Neural progenitor cell (in vitro differentiated cells): ENCODE measurements around the gene DYNLT1. TPM values are rescaled to one million over a fixed set of nuclear protein-coding genes. Genes with fewer than 3 reads are reported as not detected.

Source experiments
- DNase-seq: peaks from one replicate; pipeline ENCODE4 v3.0.0-alpha.2; 2016; ENCODE audit warnings: low spot score
- H2AFZ ChIP-seq: fragments of 200-600 bp; sonication (generic); replicated peaks from 2 replicates; pipeline ENCODE4 v1.6.1; 2016; ENCODE audit warnings: antibody characterized with exemption
- H3F3A ChIP-seq: fragments of 200-600 bp; sonication (generic); 2 replicates; pipeline ENCODE4 v1.6.1; 2016; ENCODE audit warnings: antibody characterized with exemption, low read depth
- H3K27ac ChIP-seq: fragments of 200-600 bp; sonication (generic); 2 replicates; pipeline ENCODE4 v1.5.1; 2016; ENCODE audit warnings: mild to moderate bottlenecking
- H3K27me3 ChIP-seq: fragments of 200-600 bp; sonication (generic); 2 replicates; pipeline ENCODE4 v1.6.1; 2016; ENCODE audit warnings: mild to moderate bottlenecking, moderate library complexity
- H3K36me3 ChIP-seq: fragments of 200-600 bp; sonication (generic); 2 replicates; pipeline ENCODE4 v1.5.1; 2016
- H3K4me1 ChIP-seq: fragments of 200-600 bp; sonication (generic); 2 replicates; pipeline ENCODE4 v1.6.1; 2016; ENCODE audit warnings: mixed run types
- H3K4me2 ChIP-seq: fragments of 200-600 bp; sonication (generic); 2 replicates; pipeline ENCODE4 v1.6.1; 2016
- H3K4me3 ChIP-seq: fragments of 200-600 bp; sonication (generic); 2 replicates; pipeline ENCODE4 v1.5.1; 2016
- H3K79me2 ChIP-seq: fragments of 200-600 bp; sonication (generic); 2 replicates; pipeline ENCODE4 v1.6.1; 2016; ENCODE audit warnings: low read depth
- H3K9ac ChIP-seq: fragments of 200-600 bp; sonication (generic); 2 replicates; pipeline ENCODE4 v1.6.1; 2016
- H3K9me3 ChIP-seq: fragments of 200-600 bp; sonication (generic); 2 replicates; pipeline ENCODE4 v1.5.1; 2016; ENCODE audit warnings: low read depth
- H4K20me1 ChIP-seq: fragments of 200-600 bp; sonication (generic); 2 replicates; pipeline ENCODE4 v1.6.1; 2016; ENCODE audit warnings: low read depth
- H3K27ac Mint-ChIP-seq: 3 replicates; pipeline ENCODE4 v1.8.0; 2021; ENCODE audit warnings: mixed read lengths
- H3K27me3 Mint-ChIP-seq: 2 replicates; pipeline ENCODE4 v1.8.0; 2022; ENCODE audit warnings: low read depth, mild to moderate bottlenecking, inconsistent platforms, moderate library complexity, mixed read lengths; ENCODE audit not compliant: insufficient read depth
- H3K36me3 Mint-ChIP-seq: 3 replicates; pipeline ENCODE4 v1.8.0; 2021; ENCODE audit warnings: mixed read lengths
- H3K4me1 Mint-ChIP-seq: 3 replicates; pipeline ENCODE4 v1.8.0; 2021; ENCODE audit warnings: mixed read lengths
- H3K4me3 Mint-ChIP-seq: 3 replicates; pipeline ENCODE4 v1.8.0; 2021; ENCODE audit warnings: mild to moderate bottlenecking, moderate library complexity, mixed read lengths
- H3K9me3 Mint-ChIP-seq: 3 replicates; pipeline ENCODE4 v1.8.0; 2020; ENCODE audit warnings: mixed read lengths
- CTCF ChIP-seq: fragments of 200-600 bp; sonication (generic); IDR thresholded peaks from 2 replicates; pipeline ENCODE4 v1.5.1; 2017; ENCODE audit warnings: antibody characterized with exemption, mild to moderate bottlenecking
- EZH2 ChIP-seq: fragments of 200-600 bp; sonication (generic); IDR thresholded peaks from 2 replicates; pipeline ENCODE4 v1.6.1; 2017; ENCODE audit warnings: antibody characterized with exemption, mild to moderate bottlenecking, moderate library complexity
- EZH2phosphoT487 ChIP-seq: fragments of 200-600 bp; sonication (generic); IDR thresholded peaks from 2 replicates; pipeline ENCODE4 v1.6.1; 2017; ENCODE audit warnings: antibody characterized with exemption
- total RNA-seq: library from RNA; depleted of rRNA; stranded (reverse); fragments of >200 nt; gene quantifications from 2 replicates; pipeline ENCODE4 v1.2.3, GENCODE V29; 2015; ENCODE audit warnings: low replicate concordance

The DYNLT1 gene
- total RNA-seq, 1 donor from 2014 or later = 82.8 TPM

- Mint-ChIP-seq H3K4me1 (peaks cover 48% of the 10 kb centered on the region), H3K36me3 (peaks cover 29% of the 10 kb centered on the region), H3K27me3 (peaks cover 4% of the 10 kb centered on the region), H3K9me3 (no peaks in the 10 kb centered on the region), H3K27ac (no peak overlapping the region), H3K4me3 (no peak overlapping the region)
- H3K4me2 ChIP-seq = no peak overlapping the region
- peaks cover 47% of the 10 kb centered on the region for H4K20me1 ChIP-seq
- no peak for DNase-seq
- peaks cover 46% of the 10 kb centered on the region for H3K79me2 ChIP-seq
- no peak overlapping the region for H3K4me3 ChIP-seq
- H3F3A ChIP-seq = no peaks in the 10 kb centered on the region
- no peaks in the 10 kb centered on the region for H3K36me3 ChIP-seq
- peaks cover 17% of the 10 kb centered on the region for H3K4me1 ChIP-seq
- TF ChIP-seq EZH2 = no peak
- TF ChIP-seq CTCF = no peak
- no peak for TF ChIP-seq EZH2phosphoT487
- no peak overlapping the region for H3K27ac ChIP-seq
- no peak overlapping the region for H3K9ac ChIP-seq
- H2AFZ ChIP-seq = no peak overlapping the region
- H3K27me3 ChIP-seq = peaks cover 15% of the 10 kb centered on the region
- H3K9me3 ChIP-seq = no peaks in the 10 kb centered on the region
These were observed 2.4 kb downstream of the DYNLT1 start for GRCh38 chr6:158642097-158642601.

GRCh38 chr6:158640519-158640918 lies 4.0 kb downstream of the DYNLT1 start:
- Histone ChIP-seq H3K27ac (no peak overlapping the region), H4K20me1 (peaks cover 47% of the 10 kb centered on the region), H3K27me3 (peaks cover 4% of the 10 kb centered on the region), H3K4me1 (peaks cover 17% of the 10 kb centered on the region), H3K4me2 (no peak overlapping the region), H3K79me2 (peaks cover 46% of the 10 kb centered on the region), H3K4me3 (no peak overlapping the region), H3K9ac (no peak overlapping the region), H3K9me3 (no peaks in the 10 kb centered on the region), H3K36me3 (no peaks in the 10 kb centered on the region), H2AFZ (no peak overlapping the region), H3F3A (no peaks in the 10 kb centered on the region)
- H3K4me3 Mint-ChIP-seq = no peak overlapping the region
- TF ChIP-seq EZH2 = no peak
- no peak for TF ChIP-seq CTCF
- no peak for TF ChIP-seq EZH2phosphoT487
- peaks cover 51% of the 10 kb centered on the region for H3K4me1 Mint-ChIP-seq
- no peak overlapping the region for H3K27ac Mint-ChIP-seq
- no peak for DNase-seq
- peaks cover 1% of the 10 kb centered on the region for H3K27me3 Mint-ChIP-seq
- H3K36me3 Mint-ChIP-seq = peaks cover 40% of the 10 kb centered on the region
- H3K9me3 Mint-ChIP-seq = no peaks in the 10 kb centered on the region

GRCh38 chr6:158639056-158639455 lies 5.5 kb downstream of the DYNLT1 start:
- peaks cover 17% of the 10 kb centered on the region for H3K4me1 ChIP-seq
- no peak overlapping the region for H3K4me2 ChIP-seq
- no peaks in the 10 kb centered on the region for H3K9me3 ChIP-seq
- no peak overlapping the region for H3K27ac Mint-ChIP-seq
- H3K4me3 ChIP-seq = no peak overlapping the region
- TF ChIP-seq EZH2phosphoT487 = no peak
- TF ChIP-seq CTCF = no peak
- TF ChIP-seq EZH2 = no peak
- H3F3A ChIP-seq = no peaks in the 10 kb centered on the region
- peaks cover 46% of the 10 kb centered on the region for H3K36me3 Mint-ChIP-seq
- H2AFZ ChIP-seq = no peak overlapping the region
- peaks cover 47% of the 10 kb centered on the region for H3K4me1 Mint-ChIP-seq
- H3K27me3 Mint-ChIP-seq = no peaks in the 10 kb centered on the region
- H3K27ac ChIP-seq = no peak overlapping the region
- no peak overlapping the region for H3K4me3 Mint-ChIP-seq
- H3K79me2 ChIP-seq = peaks cover 44% of the 10 kb centered on the region
- H3K36me3 ChIP-seq = no peaks in the 10 kb centered on the region
- no peak overlapping the region for H3K9ac ChIP-seq
- H3K27me3 ChIP-seq = no peaks in the 10 kb centered on the region
- H3K9me3 Mint-ChIP-seq = no peaks in the 10 kb centered on the region
- no peak for DNase-seq
- peaks cover 44% of the 10 kb centered on the region for H4K20me1 ChIP-seq
